Measurements from ENCODE around the gene RASA3. TPM values are rescaled to one million over a fixed set of nuclear protein-coding genes. Genes with fewer than 3 reads are reported as not detected.

The RASA3 gene
- total RNA-seq, 1 donor from 2014 or later, result 23.7 TPM

DNA sequence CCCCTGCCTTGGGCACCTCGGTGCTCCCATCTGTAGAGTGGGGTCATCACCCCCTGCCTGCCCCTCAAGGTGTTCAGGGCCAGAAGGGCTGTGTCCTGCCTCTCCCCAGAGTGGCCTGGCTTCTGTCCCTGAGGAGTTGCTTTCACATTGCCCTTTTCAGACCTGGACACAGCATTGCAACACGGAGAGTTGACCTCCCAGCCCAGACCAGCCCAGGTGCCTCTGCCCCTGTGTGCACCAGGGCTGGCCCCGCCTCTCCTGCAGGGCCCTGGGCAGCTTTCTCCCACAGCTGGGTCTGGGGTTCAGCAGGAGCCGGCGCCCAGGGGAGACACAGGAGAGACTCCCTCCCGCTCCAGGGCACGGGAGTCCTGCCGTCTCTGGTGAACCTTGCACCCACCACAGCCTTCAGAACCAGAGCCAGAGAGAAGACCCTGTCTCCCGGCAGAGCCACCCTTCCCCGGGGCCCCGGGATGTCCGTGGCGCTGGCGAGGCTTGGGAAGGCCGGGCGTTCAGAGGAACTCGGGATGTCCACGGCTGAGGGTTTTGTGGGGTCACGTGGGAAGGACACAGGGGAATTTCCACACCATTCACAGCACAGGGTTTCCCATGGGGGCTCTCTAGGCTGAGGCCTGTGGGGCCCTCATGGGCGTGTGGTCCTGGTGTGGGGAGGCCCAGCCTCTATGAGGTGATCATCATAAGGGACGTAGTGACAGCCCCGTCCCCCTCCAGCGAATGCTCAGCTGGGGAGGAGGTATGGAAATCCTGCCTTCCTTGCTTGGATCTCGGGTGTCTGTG, 181.8 kb downstream of the RASA3 start:
- DNase-seq, result no peak

DNA sequence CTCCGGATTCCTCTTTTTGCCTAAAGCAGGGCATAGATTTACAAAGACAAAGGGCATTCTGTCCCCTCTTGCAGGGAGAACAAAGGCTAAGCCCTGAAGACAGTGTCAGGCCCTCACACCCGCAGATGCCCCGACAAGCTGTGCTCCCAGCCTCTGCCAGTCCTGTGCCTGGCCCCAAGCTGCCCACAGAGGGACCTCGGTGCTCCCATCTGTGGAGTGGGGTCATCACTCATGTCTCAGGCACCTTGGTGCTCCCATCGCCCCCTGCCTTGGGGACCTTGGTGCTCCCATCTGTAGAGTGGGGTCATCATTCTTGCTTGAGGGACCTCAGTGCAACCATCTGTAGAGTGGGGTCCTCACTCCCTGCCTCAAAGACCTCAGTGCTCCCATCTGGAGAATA, 182.9 kb downstream of the RASA3 start:
- DNase-seq, result no peak

DNA sequence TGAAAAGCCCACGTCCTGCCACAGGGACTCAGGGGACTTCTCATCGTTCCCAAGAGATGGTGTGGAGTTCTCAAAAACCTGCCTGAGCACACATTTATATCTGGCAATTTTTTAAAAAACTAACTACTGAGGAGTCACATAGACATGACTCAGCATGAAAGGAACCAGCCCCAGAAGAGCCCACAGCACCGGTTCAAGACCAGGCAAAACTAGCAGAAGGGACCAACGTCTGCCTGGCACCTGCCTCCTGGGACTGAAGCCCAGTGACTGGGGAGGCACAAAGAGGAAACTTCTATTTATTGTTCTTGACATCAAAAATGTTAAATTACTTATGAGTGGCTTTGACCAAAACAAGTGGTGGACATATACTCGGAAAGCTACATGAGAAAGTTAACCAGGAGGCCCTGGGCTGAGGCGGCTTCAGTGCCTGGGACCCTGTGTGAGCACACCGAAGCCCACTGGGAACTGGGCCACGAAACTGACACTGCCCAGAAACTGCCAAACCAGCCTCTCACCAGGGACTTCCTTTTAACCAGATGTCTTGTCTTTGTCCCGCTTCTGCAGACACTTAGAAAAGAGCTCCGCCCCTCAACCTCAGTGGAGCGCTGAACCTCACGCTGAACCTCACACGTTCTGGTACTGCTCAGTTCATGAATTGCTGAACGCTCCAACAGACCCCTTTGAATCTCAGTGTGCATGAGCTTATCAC, 184.2 kb downstream of the RASA3 start:
- no peak for DNase-seq

DNA sequence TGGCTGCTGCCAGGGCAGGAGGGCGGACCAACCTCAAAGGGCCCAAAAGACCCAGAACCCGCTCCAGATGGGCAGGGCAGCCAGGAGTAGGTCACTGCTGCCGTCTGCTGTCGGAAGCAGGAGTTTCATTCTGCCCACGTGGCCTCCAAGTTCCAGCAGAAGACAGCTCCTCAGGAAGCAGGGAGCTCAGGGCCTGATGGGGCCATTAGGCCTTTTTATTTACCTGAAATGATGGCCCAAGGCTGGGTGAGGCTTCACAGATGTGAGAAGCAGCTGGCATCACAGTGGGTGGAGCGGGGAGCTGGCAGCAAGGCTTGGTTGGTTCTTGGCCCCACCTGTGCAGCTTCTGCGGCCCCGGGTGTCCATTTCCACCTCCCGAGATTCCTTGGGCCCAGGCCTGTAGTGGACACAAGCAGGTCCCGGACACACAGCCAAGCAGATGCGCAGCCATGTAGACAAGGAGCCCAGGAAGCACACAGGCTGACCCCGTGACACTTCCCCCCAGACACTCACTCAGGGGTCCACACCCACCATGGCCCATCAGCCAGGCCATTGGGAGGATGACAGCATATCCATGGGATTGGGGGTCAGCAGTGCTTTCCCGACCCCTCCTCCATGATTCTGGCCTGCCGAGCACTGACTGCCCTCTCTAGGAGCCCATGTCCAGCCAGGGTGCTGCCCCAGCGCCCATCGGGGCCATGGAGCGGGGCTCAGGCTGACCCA, 185.0 kb downstream of the RASA3 start:
- DNase-seq, result peak; percentile 37

DNA sequence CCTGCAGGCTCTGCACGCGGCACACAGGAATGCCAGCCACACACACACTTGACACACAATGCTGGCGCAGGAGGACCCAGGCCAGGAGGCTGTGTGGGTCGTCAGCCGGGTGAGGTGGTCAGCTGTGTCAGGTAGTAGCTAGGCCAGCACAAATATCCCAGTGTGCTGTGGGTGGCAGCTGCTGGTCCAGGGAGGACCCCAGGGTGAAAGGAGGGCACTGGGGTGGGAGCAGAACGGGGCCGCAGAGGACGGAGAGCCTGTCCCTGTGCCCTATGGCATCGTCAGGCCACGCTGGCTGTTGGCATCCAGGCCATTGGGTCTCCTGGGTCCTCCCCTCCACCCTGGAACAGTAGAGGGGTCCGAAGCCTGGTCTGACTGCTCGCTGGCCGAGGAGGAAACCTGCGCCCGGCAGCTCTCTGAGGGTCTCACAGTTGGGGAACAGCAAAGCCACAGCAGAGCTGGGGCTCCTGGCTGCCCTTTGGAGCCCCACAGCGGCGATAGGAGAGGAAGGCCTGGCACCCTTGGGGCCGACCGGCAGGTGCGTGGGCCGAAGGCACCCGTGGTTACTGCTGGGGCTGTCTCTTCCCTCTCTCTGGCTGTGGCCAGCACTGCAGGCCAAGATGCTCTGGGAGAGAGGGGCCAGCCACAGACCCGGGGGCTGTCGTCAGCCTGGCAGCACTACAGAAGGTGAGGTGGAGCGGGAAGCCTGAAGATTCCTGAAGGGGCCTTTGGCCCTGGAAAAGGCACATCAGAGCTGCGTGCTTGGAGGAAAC, 185.8 kb downstream of the RASA3 start:
- DNase-seq, result no peak

DNA sequence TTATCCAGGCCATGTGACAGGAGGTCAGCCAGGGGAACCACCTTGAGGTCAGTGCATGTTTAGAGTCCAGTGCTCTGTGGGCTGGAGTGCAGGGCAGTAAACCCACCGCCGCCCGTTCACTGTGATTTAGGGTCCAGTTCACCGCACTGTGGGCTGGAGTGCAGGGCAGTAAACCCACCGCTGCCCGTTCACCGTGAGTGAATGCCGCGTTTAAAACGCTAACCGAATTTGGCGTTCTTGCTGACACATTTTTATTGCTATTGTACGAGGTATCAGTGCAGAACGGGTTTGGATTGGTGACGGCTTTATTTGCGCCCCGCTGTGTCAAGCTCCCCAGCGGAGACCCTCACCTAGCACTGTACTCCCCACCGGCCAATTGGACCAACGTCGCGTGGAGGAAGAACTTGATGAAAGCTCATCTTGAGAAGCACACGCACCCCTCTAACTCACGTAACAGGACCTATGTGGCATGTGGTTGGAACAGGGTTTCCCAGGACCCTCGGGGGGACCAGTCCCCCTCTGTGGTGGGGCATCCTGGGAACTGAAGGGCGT, 186.5 kb downstream of the RASA3 start:
- no peak for DNase-seq

DNA sequence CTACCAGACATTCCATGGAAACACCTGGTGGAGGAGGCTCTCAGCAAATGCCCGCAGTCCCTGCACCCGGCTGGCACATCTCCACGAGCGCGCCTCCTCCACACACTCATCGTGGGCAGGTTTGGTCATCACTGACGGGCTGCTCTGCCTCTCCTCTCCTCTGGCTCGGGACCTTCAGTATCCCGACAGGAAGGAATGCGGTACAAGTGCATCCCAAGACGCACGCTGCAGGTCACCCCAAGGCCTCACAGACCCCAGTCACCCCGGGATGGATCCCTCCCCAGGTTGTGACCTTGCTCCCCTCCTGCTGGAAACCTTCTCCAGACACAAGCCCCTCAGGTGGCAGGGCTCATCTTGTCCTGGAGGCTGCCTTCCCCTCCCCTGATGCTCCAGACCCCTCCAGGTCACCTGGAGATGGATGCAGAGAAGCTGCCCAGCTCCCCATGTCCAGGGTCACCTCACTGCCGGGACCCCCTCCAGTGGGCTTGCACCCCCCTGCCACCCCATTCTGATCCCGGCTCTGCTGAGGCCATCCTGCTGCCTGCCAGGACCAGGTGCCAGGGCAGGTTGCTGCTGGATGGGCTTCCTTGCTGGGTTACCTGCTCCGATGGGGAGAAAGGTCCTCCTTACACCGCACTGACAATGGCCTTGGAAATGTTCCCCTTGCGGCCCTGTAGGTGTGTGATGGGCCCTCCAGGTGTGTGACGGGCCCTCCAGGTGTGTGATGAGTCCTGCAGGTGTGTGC, 188.4 kb downstream of the RASA3 start:
- no peak for DNase-seq

DNA sequence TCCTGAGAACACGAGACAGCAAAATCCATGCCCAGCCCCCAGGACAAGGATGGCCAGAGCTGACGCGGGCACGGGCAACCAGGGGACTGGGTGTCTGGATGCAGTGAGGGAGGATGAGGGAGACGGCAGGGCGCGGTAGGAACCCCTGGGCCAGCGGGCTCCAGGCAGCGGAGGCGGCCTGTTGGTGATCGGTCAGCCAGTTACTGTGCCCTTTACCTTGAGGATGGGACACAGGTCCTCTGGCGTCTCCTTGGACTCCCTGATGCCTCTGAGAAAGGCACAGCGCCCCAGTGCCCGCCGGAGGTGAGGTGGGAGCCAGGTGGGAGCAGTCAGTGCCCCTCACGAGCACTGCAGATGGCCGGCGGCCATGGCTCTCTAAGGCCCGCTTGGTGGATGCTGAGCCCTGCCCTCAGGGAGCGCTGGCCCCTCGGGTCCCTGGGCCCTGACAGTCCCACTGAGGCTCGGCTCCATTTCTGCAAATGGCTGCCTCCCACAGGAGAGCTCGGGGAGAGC, 189.8 kb downstream of the RASA3 start:
- DNase-seq, result no peak

DNA sequence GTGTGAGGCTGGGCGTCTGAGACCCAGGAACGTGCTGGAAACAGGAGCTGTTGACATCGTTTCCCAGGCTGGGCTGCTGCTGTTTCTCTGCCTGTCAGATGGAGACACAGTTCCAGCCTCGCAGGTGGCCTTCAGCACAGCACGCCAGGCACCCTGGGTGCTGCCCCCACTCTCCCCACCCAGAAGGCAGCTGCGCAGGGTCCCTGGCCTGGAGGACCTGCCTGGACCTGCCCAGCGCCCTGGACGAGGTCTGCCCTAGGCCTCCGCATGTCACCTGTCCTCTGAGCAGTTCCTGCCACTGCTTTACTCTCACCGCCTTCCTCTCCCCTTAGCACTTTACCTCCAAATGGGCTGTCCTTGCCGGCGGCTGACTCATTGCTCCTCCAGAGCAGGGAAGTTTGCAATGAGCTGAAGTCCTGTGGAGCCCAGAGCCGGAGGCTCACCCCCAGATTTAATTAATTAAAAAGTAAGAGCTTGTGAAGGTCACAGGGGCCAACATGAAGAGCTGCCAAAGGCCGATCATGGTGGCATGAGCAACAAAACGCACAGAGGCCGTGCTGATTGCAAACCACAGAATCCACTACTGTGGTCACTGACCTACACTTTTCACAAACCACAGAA, 190.7 kb downstream of the RASA3 start:
- DNase-seq, result no peak

DNA sequence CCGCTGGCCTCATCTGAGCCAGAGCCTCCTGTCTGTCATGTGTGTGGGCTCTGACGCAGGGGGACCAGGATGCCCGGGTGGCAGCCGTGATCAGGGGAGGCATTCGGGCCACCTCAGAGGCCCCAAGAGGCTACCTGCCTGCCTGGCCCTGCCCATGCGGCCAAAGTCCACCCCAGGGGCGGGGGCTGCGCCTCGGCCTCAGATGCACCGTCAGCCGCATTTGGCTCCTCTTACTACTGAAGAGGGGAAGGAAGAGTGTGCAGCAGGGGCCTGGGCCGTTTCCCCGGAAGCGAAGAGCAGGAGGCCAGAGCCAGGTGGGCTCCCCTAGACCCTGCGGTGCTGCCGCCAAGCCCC, 192.5 kb downstream of the RASA3 start:
- no peak for DNase-seq

DNA sequence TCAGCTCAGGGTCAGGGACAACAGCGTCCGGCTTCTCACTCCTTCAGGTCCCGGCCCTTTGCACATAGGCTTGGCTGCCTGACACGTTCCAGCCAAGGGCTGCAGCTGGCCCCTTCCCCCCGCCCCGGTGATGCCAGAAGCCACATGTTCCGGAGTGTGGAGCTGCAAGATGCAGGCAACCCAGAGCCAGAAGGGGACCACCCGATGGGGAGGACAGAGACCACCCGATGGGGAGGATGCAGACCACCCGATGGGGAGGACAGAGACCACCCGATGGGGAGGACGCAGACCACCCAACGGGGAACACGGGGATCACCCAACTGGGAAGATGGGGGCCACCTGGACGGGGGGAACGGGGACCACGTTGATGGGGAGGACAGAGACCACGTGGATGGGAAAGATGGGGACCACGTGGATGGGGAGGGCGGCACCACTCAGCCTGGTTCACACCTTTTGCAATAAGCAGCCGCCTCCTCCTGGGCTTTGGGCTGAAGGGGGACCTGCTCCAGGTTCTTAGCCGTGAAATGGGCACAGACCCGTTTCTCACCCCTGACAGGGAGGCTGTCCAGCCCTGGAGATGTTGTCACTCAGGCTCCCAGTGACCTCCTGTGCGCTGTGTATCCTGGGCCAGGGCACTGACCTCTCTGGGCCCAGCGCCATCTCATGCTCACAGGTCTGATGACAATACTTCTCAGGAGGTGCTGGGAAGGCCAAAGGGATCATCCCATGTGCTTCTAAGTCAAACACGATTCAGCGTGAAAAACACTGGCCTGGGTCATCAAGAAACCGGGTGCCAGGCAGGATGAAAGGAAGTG, 193.1 kb downstream of the RASA3 start:
- DNase-seq, result peak; percentile 38

DNA sequence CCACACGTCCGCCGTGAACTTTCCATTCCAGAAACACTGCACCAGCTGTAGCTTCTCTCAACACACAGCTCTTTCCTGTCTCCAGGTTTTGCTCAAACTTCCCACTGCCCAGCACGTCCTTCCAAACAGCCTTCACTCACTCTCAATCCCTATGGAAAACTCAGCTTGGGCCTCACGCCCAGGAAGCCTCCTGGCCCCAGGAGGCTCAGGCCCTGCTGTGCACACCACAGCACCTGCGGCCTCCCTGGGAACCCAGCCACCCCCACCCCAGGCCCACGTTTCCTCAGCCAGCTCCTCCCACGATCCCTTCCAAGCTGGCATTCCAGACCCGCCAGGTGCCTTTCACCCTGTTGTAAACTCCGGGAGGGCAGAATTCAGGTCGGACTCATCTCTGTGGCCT, 193.7 kb downstream of the RASA3 start:
- peak; percentile 59 for DNase-seq

DNA sequence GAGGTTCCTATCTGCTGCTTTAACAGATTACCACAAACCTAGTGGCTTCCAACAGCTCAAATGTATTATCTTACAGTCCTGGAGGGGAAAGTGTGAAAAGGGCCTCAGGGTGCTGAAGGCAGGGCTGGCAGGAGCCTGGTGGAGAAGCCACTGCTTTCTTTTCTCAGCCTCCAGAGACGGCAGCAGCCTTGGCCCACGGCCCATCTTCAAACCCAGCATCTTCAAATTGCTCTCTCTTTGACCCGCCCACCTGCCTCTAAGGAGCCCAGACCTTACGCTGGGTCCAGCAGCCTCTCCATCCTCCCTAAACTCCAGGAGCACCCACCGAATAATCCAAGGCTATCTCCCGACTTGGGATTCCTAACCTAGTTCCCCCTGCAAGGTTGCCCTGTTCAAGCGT, 194.2 kb downstream of the RASA3 start:
- DNase-seq, result no peak

DNA sequence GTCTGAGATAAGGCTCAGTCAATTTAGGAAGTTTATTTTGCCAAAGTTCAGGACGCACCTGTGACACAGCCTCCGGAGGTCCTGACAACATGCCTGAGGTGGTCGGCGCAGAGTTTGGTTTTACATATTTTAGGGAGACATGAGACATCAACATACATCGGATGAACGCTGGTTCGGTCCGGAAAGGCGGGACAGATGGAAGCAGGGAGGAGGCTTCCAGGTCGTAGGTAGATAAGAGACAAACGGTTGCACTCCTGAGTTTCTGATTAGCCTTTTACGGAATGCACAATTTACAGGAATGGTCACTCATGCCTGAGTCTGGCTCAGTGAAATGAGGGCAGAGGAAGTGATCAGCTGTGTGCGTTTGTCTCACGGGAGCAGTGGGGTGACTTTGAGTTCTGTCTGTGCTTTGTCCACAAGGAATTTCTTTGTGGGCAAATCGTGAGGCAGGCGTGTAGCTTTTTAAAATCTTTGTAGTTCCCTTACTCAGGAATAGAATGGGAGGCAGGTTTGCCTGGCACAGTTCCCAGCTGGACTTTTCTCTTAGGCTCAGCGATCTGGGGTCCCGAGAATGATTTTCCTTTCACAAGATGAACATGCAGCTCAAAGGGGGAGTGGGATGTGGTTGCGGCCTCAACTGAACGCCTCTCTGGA, 194.8 kb downstream of the RASA3 start:
- no peak for DNase-seq

DNA sequence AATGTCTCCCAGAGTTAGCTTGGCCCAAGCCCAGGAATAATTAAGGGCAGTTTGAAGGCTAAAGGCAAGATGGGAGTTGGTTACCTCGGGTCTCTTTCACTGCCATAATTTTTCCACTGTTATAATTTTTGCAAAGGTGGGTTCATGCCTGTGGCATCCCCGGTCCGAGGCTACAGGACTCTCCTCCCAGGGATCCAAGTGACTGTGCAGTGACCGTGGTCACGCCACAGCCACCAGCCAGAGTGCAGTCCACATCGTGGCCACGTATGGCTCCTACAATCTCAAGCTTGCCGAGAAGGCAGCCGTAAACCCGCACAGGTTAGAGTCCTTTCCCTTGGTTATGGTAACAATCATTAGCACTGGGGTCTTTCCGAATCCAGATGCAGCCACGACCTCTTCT, 195.3 kb downstream of the RASA3 start:
- DNase-seq, result no peak

DNA sequence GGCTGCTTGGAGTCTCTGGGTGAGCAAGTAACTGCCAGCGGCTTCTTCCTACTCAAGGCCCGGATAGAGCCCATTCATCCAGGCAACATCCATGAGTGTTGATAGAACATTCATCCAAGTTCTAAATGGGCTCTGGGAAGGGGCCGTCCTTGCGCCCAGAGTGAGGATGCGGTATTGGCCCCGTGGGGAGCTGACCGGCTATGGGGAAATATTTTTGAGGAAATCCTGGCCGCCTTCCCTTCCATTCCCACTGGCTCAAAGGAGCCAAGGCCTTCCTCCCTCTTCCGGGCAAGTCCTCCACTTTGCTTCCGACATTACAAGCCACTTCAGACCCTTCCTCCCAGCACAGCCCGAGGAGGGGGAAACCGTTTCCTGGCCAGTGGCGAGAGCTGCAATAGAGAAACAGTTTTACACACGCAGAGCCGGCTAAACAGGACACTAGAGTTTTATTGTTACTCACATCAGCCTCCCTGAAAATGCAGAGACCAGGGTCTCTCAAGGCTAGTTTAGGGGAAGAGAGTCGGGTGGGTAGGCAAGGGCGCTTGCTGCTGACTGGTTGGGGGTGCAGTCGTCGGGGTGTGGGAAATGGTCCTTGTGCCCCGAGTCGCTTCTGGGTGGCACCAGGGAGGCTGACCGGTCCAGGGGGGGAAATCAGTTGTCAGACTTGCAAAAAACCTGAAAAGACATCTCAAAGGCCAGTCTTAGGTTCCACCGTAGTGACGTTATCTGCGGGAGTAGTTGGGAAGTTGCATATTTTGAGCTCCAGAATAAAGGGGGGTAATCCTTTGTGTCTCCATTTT, 196.1 kb downstream of the RASA3 start:
- no peak for DNase-seq

DNA sequence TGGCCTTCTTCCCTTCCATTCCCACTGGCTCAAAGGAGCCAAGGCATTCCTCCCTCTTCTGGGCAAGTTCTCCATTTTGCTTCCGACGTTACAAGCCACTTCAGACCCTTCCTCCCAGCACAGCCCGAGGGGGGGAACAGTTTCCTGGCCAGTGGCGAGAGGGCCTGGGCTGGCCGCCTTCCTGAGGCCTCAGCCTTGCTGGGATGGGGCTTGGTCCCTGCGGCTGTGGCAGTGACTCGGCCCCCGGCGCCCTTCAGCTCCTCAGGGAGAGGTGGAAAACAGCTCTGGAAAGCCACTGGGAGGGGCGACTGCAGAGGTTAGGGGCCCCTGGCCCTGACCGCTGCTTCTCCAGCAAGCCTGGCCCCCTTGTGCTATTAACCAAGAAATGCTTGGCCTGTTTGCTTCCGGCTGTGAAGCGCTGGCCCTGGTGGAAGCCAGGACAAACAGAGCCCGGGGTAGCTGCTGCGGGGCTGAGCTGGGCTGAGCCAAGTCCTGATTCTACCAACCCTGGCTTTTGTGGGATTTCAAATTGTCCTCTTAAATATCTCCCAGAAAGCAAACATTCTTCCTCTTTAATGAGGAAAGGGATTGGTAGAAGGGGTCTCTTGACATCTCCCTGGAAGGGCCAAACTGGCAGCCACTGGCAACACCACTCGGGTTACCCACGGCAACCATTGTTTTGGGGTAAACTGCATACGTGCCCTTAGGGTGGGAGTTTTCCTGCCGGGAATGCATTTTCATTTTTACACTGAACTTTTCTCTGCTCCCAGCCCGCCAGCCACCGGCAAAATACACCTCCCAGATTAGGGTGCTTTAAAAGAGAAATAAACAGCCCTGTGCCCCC, 197.2 kb downstream of the RASA3 start:
- DNase-seq, result peak; percentile 69

All from tongue (tissue), 2 donors.